ENCODE data around the gene RBM22. TPM values are rescaled to one million over a fixed set of nuclear protein-coding genes. Genes with fewer than 3 reads are reported as not detected.

The RBM22 gene
- total RNA-seq, 6 donors from 2014 or later: 22.6 to 46.7 (median 37.6) TPM

GRCh38 chr5:150670275-150670947 lies 30.5 kb downstream of the RBM22 start:
- no peak overlapping the region for H3K27ac ChIP-seq
- 75 to 85% methylated on average over 11 to 14 of the region's 14 CpGs for WGBS, 2 donors
- no peaks in the 10 kb centered on the region for H3K9me3 ChIP-seq
- no peaks in the 10 kb centered on the region for H3K36me3 ChIP-seq
- peaks cover 0 to 4% (median 0%) of the 10 kb centered on the region in 4 donors for H3K27me3 ChIP-seq
- ATAC-seq (ENCODE audit: low FRiP score in 2 of 2) (no peak), DNase-seq (no peak)
- H3K4me3 ChIP-seq: no peak overlapping the region
- TF ChIP-seq EP300 (IDR thresholded peaks at IDR 0.05) (no peak), POLR2A (IDR thresholded peaks at IDR 0.05) (no peak), CTCF (IDR thresholded peaks at IDR 0.05) (no peak)
- H3K4me1 ChIP-seq: peaks cover 20 to 29% (median 23%) of the 10 kb centered on the region in 4 donors

- H3K9me3 ChIP-seq: no peaks in the 10 kb centered on the region
- peaks cover 3 to 9% (median 5%) of the 10 kb centered on the region in 4 donors for H3K4me1 ChIP-seq
- no peak for DNase-seq
- no peaks in the 10 kb centered on the region for H3K27me3 ChIP-seq
- no peaks in the 10 kb centered on the region for H3K36me3 ChIP-seq
- no peak for ATAC-seq (ENCODE audit: low FRiP score in 2 of 2)
- H3K4me3 ChIP-seq: no peak overlapping the region
- no peak overlapping the region for H3K27ac ChIP-seq
- TF ChIP-seq POLR2AphosphoS5 (IDR thresholded peaks at IDR 0.05) (no peak), POLR2A (IDR thresholded peaks at IDR 0.05) (no peak), CTCF (IDR thresholded peaks at IDR 0.05) (no peak), EP300 (IDR thresholded peaks at IDR 0.05) (no peak)
- WGBS, 2 donors: 69 to 75% methylated on average over 9 to 12 of the region's 12 CpGs
Measured at GRCh38 chr5:150665044-150665443, 35.8 kb downstream of the RBM22 start.

- Histone ChIP-seq H3K36me3 (no peaks in the 10 kb centered on the region), H3K27ac (no peak overlapping the region), H3K9me3 (no peaks in the 10 kb centered on the region), H3K4me1 (peaks cover 3 to 11% (median 6%) of the 10 kb centered on the region in 4 donors), H3K27me3 (no peaks in the 10 kb centered on the region), H3K4me3 (no peak overlapping the region)
- ATAC-seq (ENCODE audit: low FRiP score in 2 of 2) (no peak), DNase-seq (no peak)
- TF ChIP-seq CTCF (IDR thresholded peaks at IDR 0.05) (no peak), POLR2AphosphoS5 (IDR thresholded peaks at IDR 0.05) (no peak), POLR2A (IDR thresholded peaks at IDR 0.05) (no peak), EP300 (IDR thresholded peaks at IDR 0.05) (no peak)
- 90 to 95% methylated on average over 3 of the region's 3 CpGs for WGBS, 2 donors
Measured at GRCh38 chr5:150663936-150664335, 36.9 kb downstream of the RBM22 start.

GRCh38 chr5:150662731-150663516 lies 37.9 kb downstream of the RBM22 start:
- TF ChIP-seq POLR2AphosphoS5 (IDR thresholded peaks at IDR 0.05) (no peak), POLR2A (IDR thresholded peaks at IDR 0.05) (no peak), EP300 (IDR thresholded peaks at IDR 0.05) (no peak), CTCF (IDR thresholded peaks at IDR 0.05) (no peak)
- H3K27ac ChIP-seq: no peak overlapping the region
- no peaks in the 10 kb centered on the region for H3K36me3 ChIP-seq
- DNase-seq (peak in 1 of 2 donors; percentile 39), ATAC-seq (ENCODE audit: low FRiP score in 2 of 2) (no peak)
- WGBS, 2 donors: 78 to 93% methylated on average over 4 of the region's 4 CpGs
- no peaks in the 10 kb centered on the region for H3K27me3 ChIP-seq
- peaks cover 3 to 15% (median 8%) of the 10 kb centered on the region in 4 donors for H3K4me1 ChIP-seq
- no peaks in the 10 kb centered on the region for H3K9me3 ChIP-seq
- no peak overlapping the region for H3K4me3 ChIP-seq
